CMK (cell line): Measurements from ENCODE around the gene PXDN.
"Not testable (repeated sequence)": the region's sequence is repeated elsewhere in the genome, so short reads cannot be mapped to it uniquely, and the experiment has no call there.

Experiments used
- DNase-seq: peaks from one replicate; pipeline ENCODE4 v3.0.0-alpha.2; 2010; ENCODE audit warnings: low read depth

Gene PXDN

DNA sequence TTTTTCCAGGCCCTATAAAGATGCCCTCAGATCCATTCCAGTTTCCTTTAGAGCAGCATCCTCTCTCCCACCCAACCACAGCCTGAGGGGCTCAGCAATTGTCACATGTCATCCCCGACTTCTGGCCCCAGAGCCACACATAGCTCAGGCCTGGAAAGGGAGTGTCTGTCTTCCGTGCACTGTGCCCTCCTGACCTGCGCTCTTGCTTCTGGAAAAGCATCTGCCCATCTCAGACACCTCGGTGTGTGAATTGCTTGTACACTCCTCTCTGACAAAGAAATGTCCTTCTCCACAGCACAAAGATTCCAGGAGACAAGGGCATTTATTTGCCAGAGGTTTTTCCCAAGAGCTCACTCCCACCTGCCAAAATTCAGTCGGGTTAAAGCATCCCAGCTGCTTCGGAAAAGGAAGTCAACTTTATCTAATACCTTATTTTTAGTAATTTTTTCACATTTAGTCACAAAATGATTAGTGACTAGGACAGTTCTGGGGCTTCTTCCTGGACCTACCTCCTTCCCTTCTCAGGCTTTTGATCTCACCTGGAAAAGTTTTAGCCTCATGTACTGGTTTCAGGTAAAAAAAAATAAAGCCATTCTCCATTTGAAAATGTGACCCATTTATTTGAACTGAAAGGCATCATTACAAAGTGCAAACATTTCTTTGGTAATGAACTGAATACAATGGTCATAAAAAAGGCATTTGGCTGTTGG is 112.9 kb downstream of the PXDN start:
- DNase-seq = no peak

DNA sequence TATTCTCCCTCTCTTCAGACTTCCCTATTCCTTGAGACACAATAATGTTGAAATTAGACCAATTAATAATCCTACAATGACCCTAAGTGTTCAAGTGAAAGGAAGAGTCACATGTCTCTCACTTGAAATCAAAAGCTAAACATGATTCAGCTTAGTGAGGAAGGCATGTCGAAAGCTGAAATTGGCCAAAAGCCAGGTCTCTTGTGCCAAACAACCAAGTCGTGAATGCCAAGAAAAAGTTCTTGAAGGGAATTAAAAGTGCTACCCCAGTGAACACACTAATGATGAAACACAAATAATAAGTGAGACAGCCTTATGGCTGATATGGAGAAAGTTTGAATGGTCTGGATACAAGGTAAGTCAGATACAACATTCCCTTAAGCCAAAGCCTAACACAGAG is 115.4 kb downstream of the PXDN start:
- no peak for DNase-seq

DNA sequence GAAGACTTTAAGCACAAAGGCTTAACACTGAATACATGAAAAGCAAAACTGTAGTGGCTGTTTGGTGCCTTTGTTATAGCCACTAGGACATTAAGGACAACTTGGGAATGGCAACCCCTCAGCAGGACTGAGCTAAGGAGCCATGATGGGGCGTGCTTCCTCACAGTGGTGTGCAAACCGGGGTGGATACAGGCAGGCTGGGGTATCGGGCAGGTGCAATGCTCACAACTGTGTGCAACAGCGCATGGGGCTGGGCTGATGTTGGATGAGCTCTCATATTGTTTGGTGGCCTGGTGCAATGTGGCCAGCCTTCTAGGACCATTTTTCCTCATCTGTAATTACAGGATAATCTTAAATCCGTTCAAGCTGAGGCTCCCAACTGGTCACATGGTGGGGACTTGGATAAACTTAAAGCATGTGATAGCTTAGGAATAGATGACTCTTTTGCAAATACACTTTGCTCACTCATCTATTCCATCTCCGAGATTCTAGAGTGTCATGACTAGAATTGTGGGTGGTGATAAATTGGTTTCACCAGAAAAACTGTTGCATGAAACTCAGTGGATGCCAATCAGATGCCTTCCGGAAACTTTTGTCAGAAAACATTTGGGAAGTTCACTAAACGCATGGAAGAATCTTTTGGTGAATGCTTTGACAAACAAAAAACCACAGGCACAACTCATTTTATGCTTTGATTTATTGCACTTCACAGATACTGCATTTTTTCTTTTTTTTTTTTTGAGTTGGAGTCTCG is 116.5 kb downstream of the PXDN start:
- DNase-seq = no peak

DNA sequence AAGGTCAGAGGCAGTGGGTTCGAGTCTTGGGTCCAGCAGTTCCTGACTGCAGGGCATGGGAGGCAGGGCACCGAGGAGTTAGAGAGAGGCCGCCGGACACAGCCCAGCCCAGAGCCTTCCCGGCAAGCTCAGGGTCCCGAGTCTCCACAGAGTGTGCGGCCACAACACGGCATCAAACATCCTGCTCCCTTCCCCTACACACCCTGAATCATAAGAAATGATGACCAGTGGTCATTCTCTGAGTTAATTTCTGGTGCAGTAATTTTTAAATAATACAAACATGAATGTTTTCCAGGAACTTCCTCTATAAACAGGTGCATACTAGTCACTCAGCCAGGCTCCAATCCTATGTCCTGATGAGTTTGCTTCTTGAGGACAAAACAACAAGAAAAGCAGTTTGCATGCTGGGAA is 118.0 kb downstream of the PXDN start:
- DNase-seq = no peak

DNA sequence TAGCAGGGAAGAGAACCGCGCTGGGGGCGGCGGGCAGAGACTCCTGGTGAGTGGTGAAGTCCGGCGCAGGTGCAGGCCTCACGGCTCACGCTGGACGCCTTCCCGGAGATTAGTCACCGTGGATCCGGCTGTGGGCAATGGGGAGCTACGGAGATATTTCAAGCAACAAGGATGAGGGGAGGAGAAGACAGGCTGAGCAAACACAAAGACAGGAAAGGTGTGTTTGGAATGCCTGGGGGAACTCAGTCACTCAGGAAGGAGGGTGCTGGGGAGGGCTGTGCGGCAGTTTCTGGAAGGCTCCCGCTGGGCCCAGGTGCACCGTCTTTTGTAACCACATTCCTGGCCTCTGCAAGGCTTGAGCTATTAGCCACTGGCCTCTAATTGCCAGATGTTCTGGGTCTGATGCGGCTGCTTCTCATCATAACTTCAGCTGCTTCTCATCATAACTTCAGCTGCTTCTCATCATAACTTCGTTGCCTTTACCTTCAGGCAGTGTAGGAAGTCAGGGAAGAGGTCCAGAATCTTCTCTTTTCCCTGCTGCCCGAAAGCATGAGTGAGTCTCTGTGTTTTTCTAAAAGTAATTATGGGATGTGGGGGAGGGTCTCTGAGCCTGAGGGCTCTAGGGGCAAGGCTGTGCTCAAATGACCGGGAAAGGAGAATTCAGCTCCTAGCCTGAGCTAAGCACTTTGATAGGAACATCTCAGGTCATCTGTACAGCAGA is 118.9 kb downstream of the PXDN start:
- no peak for DNase-seq

DNA sequence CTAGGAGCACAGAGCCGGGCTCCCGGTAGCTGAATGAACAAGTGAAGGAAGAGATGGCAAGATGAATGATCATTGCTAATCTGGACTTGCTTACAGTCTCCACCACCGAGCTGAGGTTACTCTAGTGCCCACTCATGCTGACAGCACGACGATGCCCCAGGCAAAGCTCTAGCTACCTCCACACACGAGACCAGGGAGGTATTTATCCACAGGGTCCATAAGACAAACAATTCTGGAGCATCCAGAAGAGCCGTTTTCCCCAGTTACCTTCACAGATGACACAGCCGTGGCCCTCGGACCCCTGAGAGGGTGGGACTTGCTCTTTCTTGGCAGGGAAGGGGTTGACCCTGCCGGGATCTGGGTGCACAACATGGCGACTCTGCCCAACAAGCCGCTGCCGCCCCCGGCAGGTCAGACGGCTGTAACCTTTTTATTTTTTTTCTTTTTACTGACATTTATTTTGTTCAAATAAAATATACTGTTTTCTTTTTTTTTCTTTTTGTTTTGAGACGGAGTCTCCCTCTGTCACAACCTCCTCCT is 120.3 kb downstream of the PXDN start:
- no peak for DNase-seq

DNA sequence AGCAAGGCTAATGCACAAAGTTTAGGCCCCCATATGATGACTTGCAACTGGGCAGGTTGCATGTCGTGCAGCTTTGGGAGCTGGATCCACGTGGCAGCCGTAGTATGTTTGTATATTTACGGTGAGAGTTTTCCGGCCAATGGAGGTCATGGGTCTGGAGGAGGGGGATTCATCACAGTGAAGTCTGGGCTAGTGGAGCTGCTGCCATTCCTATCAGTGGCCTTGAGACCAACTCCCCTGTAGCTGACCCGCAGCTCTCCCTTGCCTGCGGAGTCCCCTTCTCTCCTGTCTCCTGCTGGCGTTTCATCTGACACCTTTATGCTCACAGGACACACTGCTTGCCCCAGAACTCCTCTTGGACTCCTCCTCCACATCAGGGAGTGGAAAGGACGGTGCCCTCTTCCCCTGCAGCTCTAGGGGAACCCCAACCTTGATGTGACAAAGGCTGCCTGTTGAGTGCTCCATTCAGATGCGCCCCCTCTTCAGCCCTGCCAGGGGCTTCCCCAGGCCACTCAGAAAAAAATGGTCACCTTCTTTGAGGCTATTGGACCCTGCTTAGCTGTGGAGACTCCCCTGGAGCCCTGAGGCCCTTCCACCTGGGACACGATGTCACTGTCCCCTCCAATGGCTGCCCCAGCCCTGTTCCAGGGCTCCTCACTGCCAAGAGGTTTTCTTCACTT is 121.7 kb downstream of the PXDN start:
- no peak for DNase-seq

DNA sequence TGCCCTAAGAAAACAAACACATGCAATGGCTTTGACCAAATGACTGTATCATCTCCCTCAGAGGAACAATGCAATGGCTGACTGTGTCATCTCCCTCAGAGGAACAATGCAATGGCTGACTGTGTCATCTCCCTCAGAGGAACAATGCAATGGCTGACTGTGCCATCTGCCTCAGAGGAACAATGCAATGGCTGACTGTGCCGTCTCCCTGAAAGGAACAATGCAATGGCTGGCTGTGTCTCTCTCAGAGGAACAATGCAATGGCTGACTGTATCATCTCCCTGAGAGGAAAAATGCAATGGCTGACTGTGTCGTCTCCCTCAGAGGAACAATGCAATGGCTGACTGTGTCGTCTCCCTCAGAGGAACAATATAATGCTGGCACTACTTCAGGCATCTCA is 122.3 kb downstream of the PXDN start:
- DNase-seq = not testable (repeated sequence)

DNA sequence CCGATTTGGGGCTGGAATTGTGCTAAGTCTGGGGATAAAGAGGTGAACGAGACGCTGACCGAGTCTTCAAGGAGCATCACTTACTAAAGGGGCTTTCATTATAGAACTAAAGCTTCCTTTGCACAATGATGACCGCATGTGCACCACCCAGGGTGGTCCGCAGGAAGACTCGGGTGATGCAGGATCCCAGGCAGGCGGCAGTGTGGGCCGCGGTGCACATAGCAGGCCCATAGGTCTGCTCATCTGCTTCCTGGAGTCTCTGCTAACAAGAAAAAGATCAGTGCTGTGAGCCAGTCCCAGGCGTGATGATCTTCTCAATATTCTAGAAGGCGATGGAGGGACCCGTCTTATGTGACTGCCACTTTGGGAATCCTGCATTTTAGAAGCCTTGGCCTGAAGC is 122.8 kb downstream of the PXDN start:
- no peak for DNase-seq

DNA sequence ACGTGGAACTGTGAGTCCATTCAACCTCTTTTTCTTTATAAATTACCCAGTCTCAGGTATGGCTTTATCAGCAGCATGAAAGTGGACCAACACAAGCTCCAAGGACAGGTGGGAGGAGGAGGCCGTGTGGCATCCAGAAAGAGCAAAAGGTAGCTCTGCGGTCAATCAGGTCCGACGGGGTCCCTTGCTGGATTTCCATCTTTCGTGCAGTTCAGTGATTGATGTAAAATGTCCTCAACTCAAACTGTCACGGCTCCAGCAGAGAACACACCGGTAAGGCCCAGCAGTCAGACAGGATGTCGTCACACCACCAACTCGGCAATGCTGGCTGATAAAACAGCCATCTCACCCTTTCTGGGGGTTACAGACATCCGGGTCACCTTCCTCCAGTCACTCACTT is 123.3 kb downstream of the PXDN start:
- DNase-seq = no peak

DNA sequence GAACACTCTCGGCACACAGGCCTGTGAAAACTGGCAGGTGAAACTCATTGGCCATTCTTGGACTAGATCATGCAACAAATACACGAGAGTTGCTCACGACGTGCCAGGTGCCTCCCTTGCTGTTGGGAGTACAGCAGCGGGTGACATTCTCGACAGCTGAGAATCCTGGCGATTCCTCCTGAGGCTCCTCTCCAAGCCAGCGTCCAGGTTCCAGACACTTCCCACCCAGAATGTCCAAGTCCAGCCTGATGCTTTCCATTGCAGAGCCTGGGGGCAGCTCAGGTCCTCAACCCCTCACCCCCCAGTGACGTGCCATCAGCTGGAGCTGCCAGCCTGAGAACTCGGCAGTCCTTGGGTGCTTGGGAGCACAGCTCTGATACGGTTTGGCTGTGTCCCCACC is 124.2 kb downstream of the PXDN start:
- no peak for DNase-seq

DNA sequence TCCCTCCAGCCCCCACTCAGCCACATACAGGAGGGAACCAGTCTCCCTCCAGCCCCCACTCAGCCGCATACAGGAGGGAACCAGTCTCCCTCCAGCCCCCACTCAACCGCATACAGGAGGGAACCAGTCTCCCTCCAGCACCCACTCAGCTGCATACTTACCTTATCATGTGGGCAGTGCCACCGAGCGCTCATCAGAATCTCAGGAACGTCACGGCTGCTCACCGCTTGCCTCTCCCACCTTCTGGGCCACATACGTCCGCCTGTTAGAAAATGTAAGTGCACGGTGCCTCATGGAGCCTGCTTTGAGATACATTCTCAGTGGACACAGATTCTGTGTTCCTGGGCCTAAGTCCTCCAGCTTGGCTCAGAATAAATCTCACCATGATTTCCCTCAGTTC is 124.8 kb downstream of the PXDN start:
- DNase-seq = no peak

DNA sequence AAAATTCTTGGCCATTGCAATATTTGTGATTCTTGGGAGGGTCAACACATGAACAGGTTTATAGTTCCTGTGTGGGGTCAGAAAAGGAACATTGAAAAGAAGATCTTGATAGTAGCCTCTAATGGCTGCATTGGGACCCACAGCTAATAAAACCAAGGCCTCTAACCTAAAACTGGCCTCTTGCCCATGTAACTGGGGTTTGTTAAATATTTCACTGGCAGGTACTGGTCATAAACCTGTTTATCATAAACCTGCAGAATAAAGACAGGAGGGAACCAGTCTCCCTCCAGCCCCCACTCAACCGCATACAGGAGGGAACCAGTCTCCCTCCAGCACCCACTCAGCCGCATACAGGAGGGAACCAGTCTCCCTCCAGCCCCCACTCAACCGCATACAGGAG is 125.3 kb downstream of the PXDN start:
- DNase-seq = no peak

DNA sequence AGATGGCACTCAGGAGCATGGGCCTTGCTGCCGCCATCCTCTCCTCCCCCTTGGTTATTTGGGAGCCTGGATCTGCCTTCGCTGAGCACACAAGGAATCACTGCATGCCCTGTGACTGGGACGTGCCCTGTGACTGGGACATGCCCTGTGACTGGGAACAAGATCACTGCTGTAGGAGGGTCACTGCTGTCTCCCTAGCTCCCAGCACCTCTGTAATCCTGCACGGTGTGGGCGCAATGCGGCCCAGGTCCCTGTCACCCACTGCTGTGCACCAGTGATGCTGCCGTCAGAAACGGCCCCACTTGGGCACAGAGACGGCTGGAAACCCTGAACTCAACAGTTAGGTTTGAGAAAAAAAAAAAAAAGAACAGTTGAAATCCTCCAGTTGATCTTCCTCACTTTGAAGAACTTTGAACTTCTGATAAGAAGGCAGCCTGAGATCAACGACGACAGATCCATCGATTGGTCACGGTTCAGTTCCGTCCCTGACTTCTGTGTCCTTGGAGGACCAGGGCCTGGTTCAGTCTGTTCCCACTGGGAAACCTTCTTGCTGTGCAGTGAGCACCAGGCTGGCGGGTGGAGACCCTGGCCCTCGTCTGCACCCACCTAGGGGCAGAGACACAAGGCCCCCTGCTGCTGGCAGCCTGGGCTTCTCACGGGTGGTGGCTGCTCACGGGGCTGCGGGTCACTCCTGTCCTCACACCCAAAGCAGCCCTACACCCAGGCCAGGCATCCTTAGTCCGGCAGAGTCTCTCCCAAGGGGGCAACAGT is 125.9 kb downstream of the PXDN start:
- no peak for DNase-seq

DNA sequence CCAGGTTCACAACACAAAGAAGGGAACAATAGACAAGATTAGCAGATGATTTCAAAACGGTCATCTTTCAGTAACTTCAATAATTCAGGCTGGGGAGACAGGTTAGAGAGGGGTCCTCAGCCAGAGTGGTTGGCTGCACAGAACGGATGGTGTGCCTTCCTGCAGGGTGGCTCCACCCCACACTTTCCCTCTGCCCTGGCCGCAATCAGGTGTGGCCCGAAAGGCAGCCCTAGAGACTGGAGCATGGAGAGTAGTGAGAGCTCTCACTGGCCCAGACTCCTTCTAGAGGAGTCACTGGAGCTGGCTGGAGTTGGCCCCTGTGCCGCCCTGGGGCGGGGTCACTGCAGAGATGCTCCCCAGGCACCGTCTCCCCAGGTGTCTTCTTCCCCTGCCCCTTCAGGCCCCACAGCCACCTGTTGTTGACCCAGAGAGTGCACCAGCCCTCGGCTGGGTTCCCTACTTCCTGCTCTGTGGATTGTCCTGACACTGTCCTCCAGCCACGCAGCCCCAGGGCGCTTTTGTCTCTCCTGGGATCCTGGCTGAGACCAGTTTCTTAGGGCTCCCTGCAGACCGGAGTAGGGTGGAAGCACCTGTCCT is 126.8 kb downstream of the PXDN start:
- DNase-seq = no peak

DNA sequence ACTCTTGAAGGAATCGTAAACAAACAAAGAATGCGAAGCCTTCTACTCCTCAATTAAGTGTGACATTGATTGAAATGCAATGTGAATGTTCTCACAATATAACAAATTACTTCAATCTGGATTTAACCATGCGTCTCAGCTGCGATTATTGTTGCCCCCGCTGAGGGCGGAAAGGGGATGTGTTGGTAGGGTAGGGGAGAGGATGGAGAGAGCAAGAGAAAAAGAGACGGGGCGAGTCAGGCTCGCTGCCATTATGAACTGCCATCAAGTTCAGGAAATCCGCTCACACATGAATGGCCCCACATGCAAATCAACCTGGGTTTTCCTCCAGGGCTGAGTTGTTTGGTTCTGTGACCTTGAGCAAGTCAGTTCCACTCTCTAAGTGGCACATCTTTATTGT is 129.8 kb downstream of the PXDN start:
- DNase-seq = no peak

DNA sequence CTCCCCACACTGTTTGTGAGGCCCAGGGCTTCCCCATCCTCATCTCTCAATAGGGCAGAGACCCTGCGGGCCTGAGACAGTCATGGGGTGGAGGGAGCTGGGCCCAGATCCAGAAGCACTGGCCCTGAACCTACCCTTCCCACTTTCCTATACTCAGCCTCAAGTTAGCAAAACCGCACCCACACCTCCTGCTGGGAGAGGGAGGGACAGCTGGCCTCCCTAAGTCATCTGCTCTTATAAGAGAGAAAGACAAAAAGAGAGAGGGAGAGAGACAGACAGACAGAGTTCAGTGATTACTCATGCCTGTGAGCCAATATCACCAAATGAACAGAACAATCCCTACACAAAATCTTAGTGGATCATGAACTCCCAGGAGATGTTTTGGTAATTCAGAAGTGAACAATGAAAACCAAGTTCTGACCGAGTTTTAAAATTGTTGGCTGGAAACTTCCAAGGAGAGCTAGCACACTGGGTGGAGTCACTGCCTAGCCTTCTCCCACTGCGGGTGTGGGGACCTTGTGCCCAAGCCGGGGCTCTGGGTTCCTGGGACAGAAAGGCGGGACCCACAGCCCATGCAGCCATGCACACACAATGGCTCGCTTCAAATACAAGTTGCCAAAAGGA is 130.5 kb downstream of the PXDN start:
- no peak for DNase-seq

DNA sequence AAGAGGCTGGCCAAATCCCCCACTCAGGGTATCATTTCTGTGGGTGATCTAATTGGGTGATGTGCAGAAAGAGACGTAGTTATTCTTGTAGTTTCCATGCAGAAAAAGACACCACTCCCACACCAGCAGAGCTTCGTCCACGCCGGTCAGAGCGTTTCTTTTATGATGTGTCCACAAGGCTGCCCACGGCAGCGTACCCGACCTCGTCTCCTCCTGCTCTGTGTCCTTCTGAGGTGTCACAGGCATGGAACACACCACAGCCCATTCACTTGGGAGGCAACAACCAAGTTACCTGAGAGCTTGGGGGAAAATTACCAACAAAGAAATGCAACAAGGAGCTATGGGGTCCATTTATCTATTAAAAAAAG is 131.3 kb downstream of the PXDN start:
- no peak for DNase-seq

DNA sequence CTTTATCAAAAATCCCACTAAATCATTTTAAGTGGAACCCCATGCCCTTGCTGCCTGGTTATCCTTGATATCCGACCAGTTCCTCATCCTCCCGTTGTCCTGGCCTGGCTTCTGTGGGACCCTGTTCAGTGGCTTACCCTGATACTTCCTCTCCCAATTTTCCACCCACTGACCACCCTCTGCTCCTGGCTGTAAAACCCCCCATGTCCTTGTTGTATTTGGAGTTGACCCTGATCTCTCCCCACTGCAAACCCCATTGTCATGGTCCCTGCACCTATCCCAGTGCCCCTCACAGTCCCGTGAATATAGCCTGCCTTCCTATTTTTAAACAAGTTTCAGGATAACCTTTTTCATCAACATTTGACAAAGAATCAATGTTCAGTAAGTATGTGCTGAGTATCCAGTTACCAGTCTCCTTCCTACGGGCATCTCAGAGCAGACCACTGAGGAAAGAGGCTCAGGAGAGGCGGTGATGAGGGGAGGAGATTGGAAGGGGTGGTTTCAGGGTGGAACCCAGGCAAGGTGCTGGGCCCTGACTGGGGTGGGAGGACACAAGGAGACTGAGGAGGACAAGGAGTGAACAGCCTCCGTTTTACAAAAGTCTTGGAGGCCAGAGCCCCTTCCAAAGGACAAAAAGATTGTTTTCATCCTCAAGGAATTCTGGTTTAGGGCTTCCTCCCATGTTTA is 131.8 kb downstream of the PXDN start:
- DNase-seq = no peak

DNA sequence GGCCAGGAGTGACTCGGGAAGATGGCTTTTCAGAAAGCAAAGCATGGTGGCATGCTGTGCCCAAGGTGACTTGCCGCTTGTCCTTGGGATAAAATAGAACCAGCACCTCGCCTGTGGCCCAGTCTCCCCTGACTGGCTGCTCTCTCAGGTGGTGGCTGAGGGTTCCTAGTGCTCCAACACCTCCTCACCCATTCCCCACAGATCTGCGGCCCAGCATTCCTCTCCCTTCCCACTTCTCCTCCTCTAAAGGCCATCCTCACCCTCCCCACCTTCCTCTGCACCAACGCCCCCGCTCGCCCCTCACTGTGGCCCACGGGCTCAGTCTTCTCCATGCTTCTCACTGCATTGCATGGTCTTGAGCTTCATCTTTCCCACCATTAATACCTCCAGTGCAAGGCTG is 132.4 kb downstream of the PXDN start:
- no peak for DNase-seq
